ENCODE results near the gene PPP2R2C.

The PPP2R2C gene

GRCh38 chr4:6288871-6289270 lies 183.5 kb downstream of the PPP2R2C start:
- DNase-seq (ENCODE audit: low read depth): no peak

DNA sequence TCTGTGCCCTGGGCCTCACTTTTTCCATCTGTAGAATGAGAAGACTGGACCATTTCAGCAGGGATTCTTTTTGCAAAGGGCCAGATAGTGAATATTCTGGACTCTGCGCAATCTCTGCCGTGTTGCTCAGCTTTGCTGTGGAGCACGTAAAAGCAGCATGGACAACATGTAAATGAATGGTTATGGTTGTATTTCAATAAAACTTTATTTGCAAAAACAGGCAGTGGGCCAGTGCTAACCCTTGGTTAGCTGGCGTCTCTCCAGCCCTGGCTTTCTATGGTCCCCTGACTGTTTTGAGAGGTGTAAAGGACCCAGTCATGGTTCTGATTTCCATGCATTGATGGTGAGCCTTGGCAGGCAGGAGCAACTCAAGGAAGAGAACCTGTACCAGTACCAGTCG lies 184.1 kb downstream of the PPP2R2C start:
- DNase-seq (ENCODE audit: low read depth): no peak

DNA sequence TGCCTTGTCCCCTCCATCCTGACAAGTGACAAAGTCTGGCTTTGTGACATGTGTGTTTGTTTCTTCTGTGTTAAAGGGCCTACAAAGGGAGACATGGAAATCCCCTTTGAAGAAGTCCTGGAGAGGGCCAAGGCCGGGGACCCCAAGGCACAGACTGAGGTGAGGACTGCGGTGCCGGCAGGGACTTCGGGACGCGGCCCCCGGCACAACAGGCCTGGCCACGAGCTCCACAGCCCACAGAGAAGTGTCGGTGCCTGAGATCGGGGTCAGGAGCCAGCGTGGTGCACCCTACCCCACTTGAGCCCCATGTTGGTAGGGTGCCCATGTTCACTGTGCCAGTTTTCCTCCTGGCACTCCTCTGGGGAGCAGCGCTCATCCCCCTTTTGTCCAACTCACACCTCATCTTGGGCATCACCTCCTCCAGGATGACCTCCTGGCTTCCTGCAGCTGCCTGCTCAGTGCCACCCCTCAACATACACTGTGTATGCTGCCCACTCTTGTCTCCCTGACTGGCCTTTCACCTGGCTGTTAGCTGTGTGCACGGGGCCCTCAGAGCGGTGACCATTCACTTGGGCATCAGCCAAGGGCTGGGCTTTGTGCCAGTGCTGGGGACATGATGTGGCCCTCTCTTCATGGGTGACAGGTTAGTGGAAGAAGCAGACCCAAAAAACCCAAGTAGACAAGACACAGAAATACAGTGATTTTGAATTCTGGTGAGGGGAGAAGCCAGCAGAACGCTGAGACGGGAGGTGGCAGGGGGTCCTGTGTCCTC lies 185.2 kb downstream of the PPP2R2C start:
- DNase-seq (ENCODE audit: low read depth): no peak

GRCh38 chr4:6283282-6283681 lies 189.1 kb downstream of the PPP2R2C start:
- DNase-seq (ENCODE audit: low read depth): no peak

DNA sequence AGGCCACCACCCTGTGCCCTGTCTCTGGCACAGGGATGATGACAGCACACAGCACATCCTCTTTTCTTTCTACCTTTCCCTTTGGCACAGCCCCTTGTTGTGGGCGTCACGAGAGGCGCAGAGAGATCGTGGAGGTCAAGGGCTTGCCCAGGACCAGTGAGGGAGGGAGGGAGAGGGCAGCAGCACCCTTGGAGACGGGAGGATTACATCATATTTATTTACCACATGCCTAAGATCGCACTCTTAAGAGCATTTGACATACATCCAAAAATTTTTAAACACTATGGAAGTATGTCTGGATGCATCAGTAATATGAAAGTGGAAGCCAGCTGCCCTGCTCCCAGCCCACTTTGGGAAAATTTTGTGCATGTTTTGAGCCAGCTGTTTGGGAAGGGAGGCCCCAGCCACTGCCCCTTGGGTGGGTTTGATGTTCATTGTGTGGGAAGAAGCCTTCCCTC lies 190.1 kb downstream of the PPP2R2C start:
- no peak for DNase-seq (ENCODE audit: low read depth)

DNA sequence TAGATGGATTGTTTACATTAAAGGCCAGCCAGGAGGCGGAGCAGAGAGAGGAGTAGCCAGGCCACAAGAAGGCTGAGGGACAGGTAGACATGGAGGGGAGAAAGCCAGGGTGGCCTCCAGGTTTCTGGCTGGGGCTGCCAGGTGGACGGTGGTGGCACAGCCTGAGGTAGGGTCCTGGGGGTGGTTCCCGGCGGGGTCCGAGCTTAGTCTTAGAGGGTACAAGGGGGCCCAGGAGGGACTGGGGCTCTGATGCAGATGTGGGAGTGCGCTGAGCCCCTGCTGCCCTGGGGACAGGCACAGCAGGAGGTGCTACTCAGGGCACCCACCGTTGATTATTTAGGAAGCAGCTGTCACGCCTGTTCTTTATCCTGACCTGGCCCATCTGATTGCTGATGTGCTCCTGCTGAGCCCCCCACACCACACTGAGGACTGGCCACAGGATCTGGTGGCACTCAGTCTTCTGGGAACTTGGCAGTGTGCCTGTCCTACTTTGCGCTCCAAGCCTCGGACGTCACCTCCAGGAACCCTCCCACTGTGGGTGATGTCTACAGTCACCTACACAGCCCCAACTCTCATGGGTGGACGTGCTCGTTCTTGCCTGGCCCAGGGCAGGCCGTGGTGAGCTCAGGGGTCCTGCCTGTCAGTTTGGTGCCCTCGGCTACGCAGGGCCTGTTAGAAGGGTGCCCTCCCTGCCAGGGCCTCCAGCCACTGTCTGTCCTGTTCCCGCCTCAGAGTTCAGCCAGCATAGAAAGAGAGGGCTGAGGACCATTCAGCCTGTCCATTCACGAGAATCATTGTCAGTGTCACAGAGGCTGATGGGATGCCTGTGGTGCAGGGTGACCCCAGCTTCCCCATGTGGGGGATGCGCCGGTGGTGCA lies 190.7 kb downstream of the PPP2R2C start:
- no peak for DNase-seq (ENCODE audit: low read depth)

DNA sequence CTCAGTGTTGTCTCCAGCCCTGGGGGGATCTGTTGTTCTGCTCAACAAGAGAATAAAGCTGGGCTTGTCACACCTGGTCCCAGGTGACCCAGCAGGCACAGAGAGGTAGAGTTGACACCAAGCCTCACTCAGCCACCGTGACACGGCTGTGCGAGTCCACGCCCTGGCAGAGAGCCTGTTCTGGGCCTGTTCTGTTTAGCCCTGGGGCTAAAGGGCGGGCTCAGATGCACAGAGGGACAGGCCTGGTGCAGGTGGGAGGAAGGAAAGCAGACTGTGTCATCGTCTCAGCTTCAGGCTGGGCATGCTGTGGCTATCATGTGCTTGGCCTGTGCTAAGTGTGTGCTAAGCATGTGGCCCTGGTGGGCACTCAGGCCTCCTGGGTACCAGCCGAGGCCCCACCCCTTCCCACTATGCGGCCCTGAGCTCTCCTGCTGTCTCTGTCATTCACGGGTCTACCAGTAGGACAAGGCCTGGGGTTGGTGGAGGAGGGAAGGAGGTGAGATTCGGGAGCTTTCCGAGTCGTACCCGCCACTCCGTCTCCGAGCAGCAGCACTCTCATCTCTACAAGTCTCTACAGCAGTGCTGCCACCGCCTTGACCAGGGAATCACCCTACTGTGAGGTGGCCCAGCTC lies 191.9 kb downstream of the PPP2R2C start:
- no peak for DNase-seq (ENCODE audit: low read depth)

DNA sequence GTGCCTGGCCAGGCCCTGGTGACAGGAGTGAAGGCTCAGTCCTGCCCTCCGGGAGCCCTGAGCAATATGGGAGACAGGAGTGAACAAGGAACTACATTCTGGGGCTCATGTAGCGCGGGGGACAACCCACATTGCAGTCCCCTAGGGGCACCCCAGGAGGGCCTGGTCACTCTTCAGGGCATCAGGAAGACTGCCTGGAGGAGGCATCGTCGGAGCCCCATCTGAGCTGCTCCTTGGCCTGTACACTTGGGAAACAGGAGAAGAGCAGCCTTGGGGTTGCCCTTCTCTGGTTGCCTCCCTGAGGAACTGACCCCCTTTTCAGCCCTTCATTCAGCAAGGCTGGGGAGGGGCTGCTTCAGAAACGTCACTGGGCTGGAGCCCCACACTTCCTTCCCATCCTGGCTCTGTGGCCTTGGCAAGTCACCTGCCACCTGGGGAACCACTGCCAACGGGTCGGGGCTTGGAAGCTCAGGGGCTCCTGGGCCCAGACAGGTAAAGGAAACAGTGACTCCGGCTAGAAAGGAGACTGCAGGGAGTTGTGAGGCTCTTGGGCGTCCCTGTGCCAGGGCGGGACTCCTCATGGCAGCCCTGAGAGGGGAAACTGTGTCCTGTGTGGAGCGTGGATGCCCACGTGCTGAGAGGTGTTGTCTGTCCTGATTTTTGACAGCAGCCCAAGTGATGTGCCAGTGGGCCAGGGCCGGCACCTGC lies 192.7 kb downstream of the PPP2R2C start:
- no peak for DNase-seq (ENCODE audit: low read depth)

GRCh38 chr4:6278801-6279197 lies 193.6 kb downstream of the PPP2R2C start:
- DNase-seq (ENCODE audit: low read depth): no peak

- no peak for DNase-seq (ENCODE audit: low read depth)
Measured at GRCh38 chr4:6277935-6278800, 194.2 kb downstream of the PPP2R2C start.

DNA sequence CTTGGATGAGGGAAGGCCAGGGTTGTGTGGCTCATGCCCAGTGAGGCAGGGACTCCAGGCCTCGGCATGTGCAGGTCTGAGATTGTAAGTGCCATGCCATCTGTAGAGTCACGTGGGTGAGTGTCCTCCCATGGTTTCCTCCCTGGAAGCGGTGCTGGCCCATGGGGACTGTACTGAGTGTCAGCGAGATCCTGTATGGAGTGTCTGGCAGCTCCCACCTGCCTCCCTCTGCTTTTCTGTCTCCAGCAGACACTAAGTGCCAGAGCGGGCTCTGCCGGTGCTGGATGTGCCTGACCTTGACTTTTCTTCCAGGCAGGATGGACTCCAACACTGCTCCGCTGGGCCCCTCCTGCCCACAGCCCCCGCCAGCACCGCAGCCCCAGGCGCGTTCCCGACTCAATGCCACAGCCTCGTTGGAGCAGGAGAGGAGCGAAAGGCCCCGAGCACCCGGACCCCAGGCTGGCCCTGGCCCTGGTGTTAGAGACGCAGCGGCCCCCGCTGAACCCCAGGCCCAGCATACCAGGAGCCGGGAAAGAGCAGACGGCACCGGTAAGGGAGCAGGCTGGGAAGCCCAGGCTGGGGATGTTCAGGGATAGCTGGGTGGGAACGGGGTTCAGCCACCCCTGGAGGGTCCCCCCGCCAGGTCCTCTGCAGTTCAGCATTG lies 195.1 kb downstream of the PPP2R2C start:
- DNase-seq (ENCODE audit: low read depth): no peak

GRCh38 chr4:6275898-6276806 lies 196.3 kb downstream of the PPP2R2C start:
- no peak for DNase-seq (ENCODE audit: low read depth)

GRCh38 chr4:6275351-6275750 lies 197.1 kb downstream of the PPP2R2C start:
- no peak for DNase-seq (ENCODE audit: low read depth)

DNA sequence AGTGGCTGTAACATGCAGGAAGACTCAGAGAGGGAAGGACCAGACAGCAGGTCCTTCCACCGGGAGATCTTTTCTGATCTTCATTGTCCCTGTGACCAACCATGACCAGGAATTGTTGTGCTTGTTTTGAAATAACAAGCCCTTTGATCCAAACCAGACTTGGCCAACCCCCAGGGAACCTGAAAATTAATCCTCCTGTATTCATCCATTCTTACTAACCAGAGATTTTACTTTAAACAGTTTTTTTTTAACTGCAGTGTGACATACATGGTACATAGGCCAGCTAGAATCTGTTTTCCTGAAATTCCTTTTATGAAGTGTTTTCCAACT lies 198.8 kb downstream of the PPP2R2C start:
- no peak for DNase-seq (ENCODE audit: low read depth)

DNA sequence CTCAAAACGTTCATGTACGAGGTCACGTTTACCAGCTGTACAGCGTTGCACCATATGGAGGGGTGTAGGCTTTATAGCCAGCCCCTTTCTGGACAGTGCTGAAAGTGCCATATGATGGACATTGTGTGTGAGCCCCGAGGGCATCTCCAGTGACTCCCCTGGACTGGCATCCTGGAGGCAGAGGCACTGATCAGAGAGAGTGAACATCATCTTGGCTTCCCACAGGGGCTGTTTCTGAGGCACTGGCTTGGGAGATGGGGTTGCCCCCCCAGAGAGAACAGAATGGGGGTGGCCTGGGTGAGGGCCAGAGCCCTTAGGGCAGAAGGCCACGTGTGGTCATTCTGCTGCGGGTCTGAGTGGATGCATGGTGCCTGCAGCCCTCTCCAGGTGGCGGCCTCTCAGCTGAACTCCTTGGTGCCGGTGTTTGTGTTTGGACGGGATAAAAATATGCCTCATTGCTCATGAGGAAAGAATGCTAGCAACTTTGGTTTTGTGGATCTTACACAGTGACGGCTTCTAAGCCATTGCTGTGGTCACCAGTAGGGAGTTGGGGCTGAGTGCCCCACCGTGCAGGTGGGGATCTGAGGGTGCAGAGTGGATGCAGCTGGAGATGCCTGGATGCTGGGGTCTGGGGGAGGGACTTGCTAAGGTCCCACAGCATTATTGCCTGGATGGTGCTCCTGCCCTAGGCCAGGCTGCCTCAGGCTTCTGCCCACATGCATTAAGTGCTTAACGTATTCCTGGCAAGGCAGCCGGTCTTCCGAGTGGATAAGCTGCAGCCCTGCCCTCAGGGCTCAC lies 199.4 kb downstream of the PPP2R2C start:
- DNase-seq (ENCODE audit: low read depth): no peak

DNA sequence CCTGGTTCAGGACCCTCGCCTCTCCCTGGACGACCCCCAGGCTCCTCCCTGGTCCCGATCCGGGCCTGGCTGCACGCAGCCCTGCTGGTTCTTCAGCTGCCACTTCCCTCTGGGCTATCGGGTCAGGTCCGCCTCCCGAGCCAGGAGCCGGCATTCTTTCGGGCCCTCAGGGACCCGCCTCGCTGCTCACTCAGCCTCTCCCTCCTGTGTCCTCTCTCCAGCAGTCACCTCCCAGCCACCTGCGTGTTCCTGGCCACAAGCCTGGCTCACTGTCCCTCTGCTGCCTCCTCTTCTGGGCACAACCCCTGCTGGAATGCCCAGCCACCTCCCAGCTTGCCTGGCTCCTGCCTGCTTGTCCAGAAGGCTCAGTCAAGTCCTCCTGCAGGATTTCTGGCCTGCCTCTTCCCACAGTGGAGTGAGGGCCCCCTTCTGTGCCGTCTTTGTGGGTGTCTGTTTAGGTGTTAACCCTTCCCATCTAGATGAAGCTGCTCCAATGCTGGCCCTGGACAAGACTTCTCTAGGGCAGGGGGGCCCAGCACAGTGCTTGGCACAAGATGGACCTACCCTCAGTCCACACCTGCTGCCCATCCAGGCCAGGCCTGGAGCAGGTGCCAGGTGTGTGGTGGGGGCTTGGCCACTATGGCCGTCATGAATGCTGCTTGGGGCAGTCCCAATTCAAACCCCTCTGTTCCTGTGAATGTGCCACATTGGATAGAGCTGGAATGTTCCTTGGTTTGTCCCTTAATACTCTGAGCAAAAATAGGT lies 200.5 kb downstream of the PPP2R2C start:
- DNase-seq (ENCODE audit: low read depth): no peak

GRCh38 chr4:6271206-6271605 lies 201.2 kb downstream of the PPP2R2C start:
- DNase-seq (ENCODE audit: low read depth): no peak

- DNase-seq (ENCODE audit: low read depth): no peak
Measured at GRCh38 chr4:6270636-6271121, 201.7 kb downstream of the PPP2R2C start.

All from activated T-cell treated with anti-CD3 and anti-CD28 coated beads for 24 hours (primary cell).